ENCODE measurements around the gene EEF2K.

Gene EEF2K

GRCh38 chr16:22284637-22285036 is 78.6 kb downstream of the EEF2K start:
- DNase-seq (ENCODE audit: low read depth) = no peak

DNA sequence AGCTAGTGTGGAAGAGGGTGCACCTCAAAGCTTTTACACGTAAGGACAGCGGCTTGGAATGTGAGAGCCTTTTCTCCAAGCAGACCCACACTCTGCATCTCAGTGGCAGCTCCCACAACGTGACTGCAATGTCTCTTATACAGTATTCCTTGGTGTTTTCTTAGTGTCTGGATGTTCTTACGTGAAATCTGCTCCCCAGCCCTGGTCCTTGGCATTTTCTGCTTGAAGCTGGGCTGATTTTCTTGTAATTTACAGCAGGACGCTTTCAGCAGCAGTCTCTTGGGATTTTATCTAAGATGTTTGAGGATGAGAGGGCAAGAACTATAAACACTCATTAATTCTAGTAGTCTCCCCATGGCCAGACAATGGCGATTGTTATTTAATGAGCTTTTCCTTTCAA is 79.0 kb downstream of the EEF2K start:
- no peak for TF ChIP-seq MAX (IDR thresholded peaks at IDR 0.05; ENCODE audit: low read depth, low read length)
- TF ChIP-seq POLR2A (IDR thresholded peaks at IDR 0.05; ENCODE audit: extremely low read depth, insufficient read length) = no peak
- TF ChIP-seq MYC (IDR thresholded peaks at IDR 0.05; ENCODE audit: low read depth, low read length) = no peak
- TF ChIP-seq CTCF (IDR thresholded peaks at IDR 0.05; ENCODE audit: low read depth, low read length) = no peak

More at GRCh38 chr16:22284637-22285036, 78.6 kb downstream of the EEF2K start:
- no peak for TF ChIP-seq POLR2A (IDR thresholded peaks at IDR 0.05; ENCODE audit: extremely low read depth, insufficient read length)
- no peak for TF ChIP-seq MYC (IDR thresholded peaks at IDR 0.05; ENCODE audit: low read depth, low read length)
- H3K4me3 ChIP-seq (ENCODE audit: low read depth, low read length) = no peak overlapping the region

GRCh38 chr16:22291020-22291419 is 84.9 kb downstream of the EEF2K start:
- no peak overlapping the region for H3K4me3 ChIP-seq (ENCODE audit: low read depth, low read length)
- DNase-seq (ENCODE audit: low read depth) = no peak
- no peak for TF ChIP-seq MYC (IDR thresholded peaks at IDR 0.05; ENCODE audit: low read depth, low read length)
- TF ChIP-seq CTCF (IDR thresholded peaks at IDR 0.05; ENCODE audit: low read depth, low read length) = no peak
- no peak for TF ChIP-seq POLR2A (IDR thresholded peaks at IDR 0.05; ENCODE audit: extremely low read depth, insufficient read length)
- no peak for TF ChIP-seq MAX (IDR thresholded peaks at IDR 0.05; ENCODE audit: low read depth, low read length)

More for the DNA sequence above, 79.0 kb downstream of the EEF2K start:
- DNase-seq (ENCODE audit: low read depth) = no peak
- H3K4me3 ChIP-seq (ENCODE audit: low read depth, low read length) = no peak overlapping the region

DNA sequence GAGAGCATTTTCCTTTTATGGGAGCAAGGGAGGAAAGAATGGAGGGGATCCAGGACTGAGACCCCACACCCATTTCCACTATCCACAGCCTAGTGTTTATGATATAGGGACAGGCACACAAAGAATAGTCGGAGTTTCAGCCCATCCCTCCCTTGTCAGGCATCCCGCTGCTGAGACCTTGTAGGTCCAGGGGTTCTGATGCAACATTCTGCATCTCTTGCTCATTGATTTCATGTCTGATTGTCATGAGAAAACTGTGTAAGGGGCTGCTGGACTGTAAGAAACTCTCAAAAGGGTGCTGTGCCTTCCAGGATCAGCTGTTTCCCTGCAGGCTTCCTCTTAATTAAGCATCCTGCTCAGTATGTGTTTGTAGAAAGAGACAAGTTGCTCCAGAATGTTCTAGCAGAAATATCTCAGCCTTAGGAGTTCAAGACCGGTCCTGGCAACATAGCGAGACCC is 85.8 kb downstream of the EEF2K start:
- H3K4me3 ChIP-seq (ENCODE audit: low read depth, low read length) = no peak overlapping the region
- no peak for TF ChIP-seq POLR2A (IDR thresholded peaks at IDR 0.05; ENCODE audit: extremely low read depth, insufficient read length)
- DNase-seq (ENCODE audit: low read depth) = no peak

- H3K4me3 ChIP-seq (ENCODE audit: low read depth, low read length) = no peak overlapping the region
- TF ChIP-seq CTCF (IDR thresholded peaks at IDR 0.05; ENCODE audit: low read depth, low read length) (no peak), POLR2A (IDR thresholded peaks at IDR 0.05; ENCODE audit: extremely low read depth, insufficient read length) (no peak), MAX (IDR thresholded peaks at IDR 0.05; ENCODE audit: low read depth, low read length) (no peak), MYC (IDR thresholded peaks at IDR 0.05; ENCODE audit: low read depth, low read length) (no peak)
- DNase-seq (ENCODE audit: low read depth) = no peak
These were observed 86.2 kb downstream of the EEF2K start for GRCh38 chr16:22292320-22292719.

- no peak overlapping the region for H3K4me3 ChIP-seq (ENCODE audit: low read depth, low read length)
- DNase-seq (ENCODE audit: low read depth) = no peak
- no peak for TF ChIP-seq MAX (IDR thresholded peaks at IDR 0.05; ENCODE audit: low read depth, low read length)
- no peak for TF ChIP-seq CTCF (IDR thresholded peaks at IDR 0.05; ENCODE audit: low read depth, low read length)
- TF ChIP-seq POLR2A (IDR thresholded peaks at IDR 0.05; ENCODE audit: extremely low read depth, insufficient read length) = no peak
- TF ChIP-seq MYC (IDR thresholded peaks at IDR 0.05; ENCODE audit: low read depth, low read length) = no peak
These were observed 87.3 kb downstream of the EEF2K start for GRCh38 chr16:22293137-22294106.

Data from NB4 (cell line).